ENCODE results near the gene C17orf75.

DNA sequence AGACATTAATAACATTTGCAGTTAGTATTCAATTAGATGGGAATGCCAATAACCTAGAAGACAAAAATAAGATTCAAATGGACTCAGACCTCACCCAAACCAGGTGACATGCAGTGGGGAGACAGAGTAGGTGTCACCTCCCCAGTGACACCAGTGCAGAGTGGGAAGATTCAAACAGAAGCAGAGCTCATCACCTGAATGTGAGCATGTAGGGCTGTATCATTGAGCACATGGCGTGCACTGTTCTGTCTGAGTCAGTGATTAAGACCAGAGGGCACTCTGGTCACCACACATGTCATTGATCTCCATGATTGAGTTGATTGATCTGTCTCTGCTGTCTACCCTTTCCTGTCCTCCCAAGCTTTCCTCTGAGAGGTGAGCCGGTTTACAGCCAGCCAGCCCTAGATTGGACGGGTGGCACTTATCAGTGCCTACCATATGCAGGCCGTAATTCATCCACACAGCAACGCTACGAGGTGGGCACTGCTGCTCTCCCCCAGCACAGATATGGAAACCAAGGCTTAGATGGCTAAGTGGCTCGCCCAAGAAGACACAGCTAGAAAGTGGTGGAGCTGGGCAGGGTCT lies 42.3 kb downstream of the C17orf75 start:
- TF ChIP-seq SUZ12 (IDR thresholded peaks at IDR 0.05; ENCODE audit: unreplicated experiment) (no peak), SPI1 (IDR thresholded peaks at IDR 0.05; ENCODE audit: borderline replicate concordance, insufficient read depth, low read depth, low read length) (no peak), EZH2 (IDR thresholded peaks at IDR 0.05; ENCODE audit: borderline replicate concordance, control insufficient read depth, low read depth, low read length) (no peak), FOXM1 (IDR thresholded peaks at IDR 0.05; ENCODE audit: low read depth, low read length) (no peak), FOS (IDR thresholded peaks at IDR 0.05; ENCODE audit: borderline replicate concordance, extremely low read depth, insufficient read length) (no peak), NR2C2 (IDR thresholded peaks at IDR 0.05; ENCODE audit: borderline replicate concordance, control insufficient read depth, insufficient read length, low read depth) (no peak)
- TF ChIP-seq, protein P1, sequence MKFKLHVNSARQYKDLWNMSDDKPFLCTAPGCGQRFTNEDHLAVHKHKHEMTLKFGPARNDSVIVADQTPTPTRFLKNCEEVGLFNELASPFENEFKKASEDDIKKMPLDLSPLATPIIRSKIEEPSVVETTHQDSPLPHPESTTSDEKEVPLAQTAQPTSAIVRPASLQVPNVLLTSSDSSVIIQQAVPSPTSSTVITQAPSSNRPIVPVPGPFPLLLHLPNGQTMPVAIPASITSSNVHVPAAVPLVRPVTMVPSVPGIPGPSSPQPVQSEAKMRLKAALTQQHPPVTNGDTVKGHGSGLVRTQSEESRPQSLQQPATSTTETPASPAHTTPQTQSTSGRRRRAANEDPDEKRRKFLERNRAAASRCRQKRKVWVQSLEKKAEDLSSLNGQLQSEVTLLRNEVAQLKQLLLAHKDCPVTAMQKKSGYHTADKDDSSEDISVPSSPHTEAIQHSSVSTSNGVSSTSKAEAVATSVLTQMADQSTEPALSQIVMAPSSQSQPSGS (IDR thresholded peaks at IDR 0.05; ENCODE audit: low read length): no peak
